SU-DHL-6 (cell line): ENCODE measurements around the gene QSOX2.

Source experiments
- H2AFZ ChIP-seq: fragments of 200-600 bp; sonication (generic); 2 replicates; pipeline ENCODE4 v1.6.1; 2014; ENCODE audit warnings: low read depth, mild to moderate bottlenecking, moderate library complexity, mixed read lengths, antibody characterized with exemption, low read length; ENCODE audit not compliant: severe bottlenecking
- H3F3A ChIP-seq: fragments of 200-600 bp; shearing (Covaris generic); 2 replicates; pipeline ENCODE4 v1.6.0; 2016; ENCODE audit warnings: antibody characterized with exemption, mild to moderate bottlenecking; ENCODE audit not compliant: insufficient read depth
- H3K27ac ChIP-seq: fragments of 200-600 bp; sonication (generic); 2 replicates; pipeline ENCODE4 v1.5.1; 2016; ENCODE audit warnings: low read depth, mild to moderate bottlenecking, low read length, moderate library complexity, mixed read lengths
- H3K27me3 ChIP-seq: fragments of 200-600 bp; sonication (generic), shearing (Covaris generic); 2 replicates; pipeline ENCODE4 v1.6.0; 2014; ENCODE audit warnings: mild to moderate bottlenecking, low read length
- H3K36me3 ChIP-seq: fragments of 200-600 bp; sonication (generic); 2 replicates; pipeline ENCODE4 v1.6.1; 2014; ENCODE audit warnings: mild to moderate bottlenecking, low read length, mixed read lengths
- H3K4me2 ChIP-seq: fragments of 300-600, 200-600 bp; shearing (Covaris generic), sonication (generic); 2 replicates; pipeline ENCODE4 v1.6.0; 2014; ENCODE audit warnings: low read length, low read depth, mild to moderate bottlenecking; ENCODE audit not compliant: poor library complexity, severe bottlenecking
- H3K4me3 ChIP-seq: fragments of 200-600 bp; sonication (generic); 2 replicates; pipeline ENCODE4 v1.5.1; 2014; ENCODE audit warnings: antibody characterized with exemption, low read length, mild to moderate bottlenecking, mixed read lengths; ENCODE audit not compliant: insufficient read depth, poor library complexity, severe bottlenecking
- H3K79me2 ChIP-seq: fragments of 200-600 bp; sonication (generic); 2 replicates; pipeline ENCODE4 v1.6.1; 2014; ENCODE audit warnings: mild to moderate bottlenecking, low read length, moderate library complexity; ENCODE audit not compliant: insufficient read depth
- H3K9ac ChIP-seq: fragments of 200-600 bp; sonication (generic); 2 replicates; pipeline ENCODE4 v1.7.0; 2014; ENCODE audit warnings: mild to moderate bottlenecking, low read length
- H3K9me2 ChIP-seq: fragments of 200-600 bp; sonication (generic); replicated peaks from 2 replicates; pipeline ENCODE4 v1.6.1; 2014; ENCODE audit warnings: low read length; ENCODE audit not compliant: insufficient read depth
- H3K9me3 ChIP-seq: fragments of 200-600 bp; sonication (generic); 2 replicates; pipeline ENCODE4 v1.6.1; 2014; ENCODE audit warnings: low read length, mixed read lengths; ENCODE audit not compliant: insufficient read depth
- H4K20me1 ChIP-seq: fragments of 200-600 bp; sonication (generic); 2 replicates; pipeline ENCODE4 v1.6.1; 2014; ENCODE audit warnings: low read depth, mild to moderate bottlenecking, antibody characterized with exemption, low read length, moderate library complexity, mixed read lengths
- CTCF ChIP-seq: fragments of 200-600 bp; sonication (generic); IDR thresholded peaks from one replicate; pipeline ENCODE4 v1.5.1; 2017; ENCODE audit warnings: antibody characterized with exemption, mild to moderate bottlenecking, low read length, moderate library complexity; ENCODE audit not compliant: insufficient read depth, poor library complexity, severe bottlenecking
- EZH2phosphoT487 ChIP-seq: fragments of 200-600 bp; sonication (generic), shearing (Covaris generic); conservative IDR thresholded peaks from 2 replicates; pipeline ENCODE4 v1.6.1; 2018; ENCODE audit warnings: mild to moderate bottlenecking, antibody characterized with exemption, low read length, moderate library complexity, mixed read lengths

Gene QSOX2

GRCh38 chr9:136202454-136203407, 42.9 kb downstream of the QSOX2 start:
- TF ChIP-seq CTCF, result no peak
- no peak for TF ChIP-seq EZH2phosphoT487
- Histone ChIP-seq H3K27ac (no peak overlapping the region), H3K79me2 (no peaks in the 10 kb centered on the region), H3K36me3 (0 out of 2 replicates have a peak, but pooled peaks cover 2% of the 10 kb centered on the region), H3K27me3 (no peaks in the 10 kb centered on the region), H3F3A (0 out of 2 replicates have a peak, but pooled peaks cover 3% of the 10 kb centered on the region), H3K9me2 (no peaks in the 10 kb centered on the region), H3K9me3 (no peaks in the 10 kb centered on the region), H3K4me3 (no peak overlapping the region), H4K20me1 (peaks cover 7% of the 10 kb centered on the region; the same call in 1 of the 2 replicates), H3K4me2 (no peak overlapping the region), H2AFZ (no peak overlapping the region), H3K9ac (no peak overlapping the region)

GRCh38 chr9:136201609-136202453, 43.8 kb downstream of the QSOX2 start:
- Histone ChIP-seq H3K79me2 (no peaks in the 10 kb centered on the region), H3K9me3 (no peaks in the 10 kb centered on the region), H4K20me1 (peaks cover 7% of the 10 kb centered on the region; the same call in 1 of the 2 replicates), H3K9me2 (no peaks in the 10 kb centered on the region), H3K4me2 (no peak overlapping the region), H3K9ac (no peak overlapping the region), H3K27me3 (no peaks in the 10 kb centered on the region), H3K27ac (no peak overlapping the region), H3K36me3 (no peaks in the 10 kb centered on the region), H2AFZ (no peak overlapping the region), H3F3A (0 out of 2 replicates have a peak, but pooled peaks cover 3% of the 10 kb centered on the region), H3K4me3 (no peak overlapping the region)
- no peak for TF ChIP-seq EZH2phosphoT487
- no peak for TF ChIP-seq CTCF

GRCh38 chr9:136201174-136201573, 44.4 kb downstream of the QSOX2 start:
- no peak overlapping the region for H3K9ac ChIP-seq
- no peak overlapping the region for H3K4me3 ChIP-seq
- TF ChIP-seq EZH2phosphoT487 (no peak), CTCF (no peak)
- no peak overlapping the region for H3K4me2 ChIP-seq
- 0 out of 2 replicates have a peak, but pooled peaks cover 6% of the 10 kb centered on the region for H4K20me1 ChIP-seq
- no peaks in the 10 kb centered on the region for H3K9me3 ChIP-seq
- no peaks in the 10 kb centered on the region for H3K36me3 ChIP-seq
- no peaks in the 10 kb centered on the region for H3K27me3 ChIP-seq
- H3K79me2 ChIP-seq, result no peaks in the 10 kb centered on the region
- no peak overlapping the region for H3K27ac ChIP-seq
- H3K9me2 ChIP-seq, result no peaks in the 10 kb centered on the region
- H3F3A ChIP-seq, result no peaks in the 10 kb centered on the region
- no peak overlapping the region for H2AFZ ChIP-seq
